HG02623 (cell line): ENCODE results near the gene SLC22A8.
"Not testable (repeated sequence)": the region's sequence is repeated elsewhere in the genome, so short reads cannot be mapped to it uniquely, and the experiment has no call there.

Experiments used
- ATAC-seq: cut with Tn5 transposase; IDR thresholded peaks from one replicate; pipeline ENCODE4 v1.9.1; 2021; ENCODE audit warnings: moderate library complexity; ENCODE audit not compliant: unreplicated experiment

The SLC22A8 gene

DNA sequence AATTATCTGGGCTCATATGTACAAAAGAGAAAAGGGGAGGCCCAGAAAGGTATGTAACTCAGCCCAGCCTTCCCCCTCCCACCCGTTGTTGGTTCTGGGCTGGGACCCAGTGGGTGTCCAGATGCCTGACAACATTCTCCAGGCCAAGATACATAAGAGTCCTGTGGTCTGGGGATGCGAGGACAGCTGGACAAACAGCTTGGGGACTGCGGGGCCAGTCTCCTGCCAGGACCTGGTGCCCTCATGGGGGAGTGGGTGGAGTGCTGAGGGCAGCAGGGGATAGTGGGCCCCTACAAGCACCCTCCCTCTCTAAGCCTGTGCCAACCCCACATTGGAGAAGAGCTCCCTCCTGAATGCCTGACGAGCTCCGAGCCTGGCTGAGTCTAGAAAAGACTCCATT is 27.4 kb downstream of the SLC22A8 start:
- ATAC-seq = no peak

DNA sequence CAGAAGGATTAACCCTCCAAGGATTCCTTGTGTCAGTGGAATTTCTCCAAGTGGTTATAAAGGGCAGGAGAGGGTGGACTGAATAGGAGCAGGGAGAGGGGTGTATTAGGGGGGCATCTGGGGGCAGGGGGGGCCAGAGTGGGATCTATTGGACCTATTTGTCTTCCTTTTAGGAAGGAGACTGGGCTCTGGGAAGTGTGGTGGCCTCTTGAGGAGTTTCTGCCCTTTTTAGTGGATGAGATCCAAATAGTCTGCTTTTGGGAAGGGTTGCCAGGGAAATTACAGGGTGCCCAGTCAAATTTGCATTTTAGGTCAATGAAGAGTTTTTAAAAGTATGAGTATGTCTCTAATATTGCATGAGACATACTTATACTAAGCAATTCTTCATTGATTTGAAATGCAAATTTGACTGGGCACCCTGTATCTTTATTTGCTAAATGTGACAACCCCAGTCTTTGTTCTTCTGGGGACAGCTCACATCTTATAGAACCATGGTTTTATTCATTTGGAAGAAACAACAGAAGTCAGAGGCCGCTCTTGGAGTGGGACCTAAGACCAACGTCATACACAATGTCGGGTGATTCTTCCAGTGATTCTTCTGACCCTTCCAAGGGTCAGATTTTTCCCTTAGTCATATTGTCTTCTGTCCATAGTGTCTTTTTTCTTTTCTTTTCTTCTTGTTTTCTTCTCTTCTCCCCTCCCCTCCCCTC is 30.4 kb downstream of the SLC22A8 start:
- ATAC-seq = no peak

DNA sequence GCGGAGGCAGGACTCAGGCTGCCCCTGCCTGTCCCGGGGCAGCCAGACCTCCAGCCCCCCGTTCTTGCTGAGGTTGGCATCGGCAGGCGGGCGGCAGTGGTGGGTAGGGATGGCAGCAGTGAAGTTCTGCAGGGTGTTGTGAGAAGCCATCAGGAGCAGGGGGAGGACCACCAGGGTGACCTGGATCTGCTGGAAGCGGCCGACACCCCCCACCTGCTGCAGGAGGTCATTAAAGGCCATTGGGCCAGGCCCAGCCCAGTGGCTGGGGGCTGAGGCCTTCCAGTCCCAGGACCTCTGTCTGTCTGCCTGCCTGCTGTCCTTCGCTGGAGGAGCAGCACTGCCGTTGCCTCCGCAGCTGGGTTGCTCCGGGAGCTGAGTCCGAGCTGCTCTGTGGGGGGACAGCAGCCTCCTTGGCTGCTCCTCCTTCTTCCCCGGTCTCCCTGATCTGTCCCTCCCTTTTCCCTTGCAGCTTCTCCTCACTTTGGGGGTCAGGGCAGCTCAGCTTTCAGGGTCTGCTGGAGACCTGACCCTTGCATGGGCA is 31.1 kb downstream of the SLC22A8 start, which contains the start of gene SLC22A6:
Gene SLC22A6 (minus strand): TSS at position 517 of the 541 bp plus-strand sequence. CDS start 277 bp downstream, at position 240.
- no peak for ATAC-seq

DNA sequence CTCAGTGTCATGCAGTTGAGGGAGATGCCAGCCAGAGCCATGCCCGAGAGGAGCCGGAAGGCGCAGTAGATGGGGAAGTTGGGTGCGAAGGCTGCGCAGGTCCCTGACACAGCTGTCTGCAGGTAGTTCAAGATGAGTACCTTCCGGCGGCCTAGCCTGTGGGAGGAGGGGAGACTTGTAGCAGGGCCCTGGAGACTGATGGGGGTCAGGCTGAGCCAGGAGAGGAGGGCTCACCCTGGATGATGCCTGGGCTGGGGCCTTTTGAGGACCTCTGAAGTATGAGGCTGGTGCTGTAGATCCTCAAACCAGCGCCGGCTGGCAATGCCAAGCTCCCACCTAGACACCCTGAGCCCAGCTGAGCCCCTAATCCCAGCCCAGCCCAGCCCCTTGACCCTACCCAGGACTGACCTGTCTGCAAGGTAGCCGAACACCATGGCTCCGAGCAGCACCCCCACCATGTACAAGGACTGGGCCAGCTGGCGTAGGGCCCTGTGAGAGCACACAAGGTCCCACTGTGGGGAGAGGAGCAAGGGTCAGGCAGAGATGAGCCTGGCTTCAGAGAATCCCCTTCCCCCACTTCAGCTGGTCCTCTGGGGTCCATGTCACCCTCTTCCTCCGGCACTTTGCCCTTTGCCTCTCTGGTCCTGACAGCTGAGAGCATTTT is 32.0 kb downstream of the SLC22A8 start:
- ATAC-seq = no peak

DNA sequence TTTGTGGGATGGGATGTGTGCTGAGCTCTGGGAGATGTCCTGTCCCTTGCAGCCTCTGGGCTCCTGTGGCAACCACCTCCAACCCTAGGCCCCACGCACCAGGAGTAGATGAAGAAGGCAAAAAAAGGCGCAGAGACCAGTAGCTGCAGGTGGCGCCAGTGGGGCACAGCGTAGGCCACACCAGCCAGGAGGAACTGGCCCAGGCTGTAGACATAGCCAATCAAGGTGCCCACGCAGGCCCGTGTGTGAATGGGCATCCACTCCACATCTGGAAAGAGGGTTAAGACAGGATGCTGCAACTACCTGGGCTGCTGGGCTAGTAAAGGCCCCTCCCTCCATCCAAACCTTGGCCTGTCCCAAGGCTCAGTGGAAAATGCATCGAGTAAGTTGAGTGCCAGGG is 33.9 kb downstream of the SLC22A8 start:
- no peak for ATAC-seq

DNA sequence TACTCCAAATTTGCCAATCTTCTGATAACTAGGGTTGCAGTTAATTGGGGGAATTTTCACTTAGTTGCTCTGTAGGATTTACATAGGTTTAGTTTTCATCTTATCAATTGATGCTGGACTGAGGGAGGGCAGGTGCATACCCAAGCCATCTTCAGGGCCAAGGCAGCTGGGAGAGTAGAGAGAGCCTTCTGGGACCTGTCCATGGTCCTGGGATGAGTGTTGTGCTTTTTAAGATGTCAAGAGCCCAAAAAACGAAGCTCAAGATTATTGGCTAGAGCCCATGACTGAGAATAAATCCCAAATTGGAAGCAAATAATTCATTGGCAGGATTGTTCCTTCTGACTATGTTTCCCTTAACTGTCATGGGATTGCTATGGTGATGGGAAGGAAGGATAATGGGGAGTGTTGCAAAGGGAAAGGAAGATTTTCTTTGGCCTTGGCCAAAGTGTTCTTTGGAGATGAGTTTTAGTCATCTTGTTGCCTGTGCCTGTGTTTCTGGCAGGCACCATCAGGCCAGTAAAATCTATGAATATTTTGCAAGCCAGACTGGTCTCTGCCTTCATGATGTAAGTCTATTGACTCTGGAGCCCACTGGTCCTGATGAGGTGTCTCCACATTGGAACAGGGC is 35.4 kb downstream of the SLC22A8 start:
- ATAC-seq = no peak

DNA sequence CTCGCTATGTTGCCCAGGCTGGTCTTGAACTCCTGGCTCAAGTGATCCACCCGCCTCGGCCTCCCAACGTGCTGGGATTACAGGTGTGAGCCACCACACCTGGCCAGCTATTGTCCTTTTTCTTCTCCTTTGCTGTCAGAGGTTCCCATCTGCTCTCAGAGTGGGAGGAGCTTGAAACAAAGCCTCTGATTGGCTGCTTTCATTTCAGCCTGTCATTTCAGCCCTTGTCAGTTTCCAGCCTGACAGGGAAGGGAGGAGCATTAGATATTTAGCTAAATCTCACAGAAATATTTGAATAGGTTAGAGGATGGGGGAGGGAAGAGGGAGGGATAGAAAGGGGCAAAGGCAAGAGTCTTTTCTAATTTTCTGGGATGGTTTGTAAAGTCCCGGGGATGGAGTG is 39.5 kb downstream of the SLC22A8 start:
- no peak for ATAC-seq

DNA sequence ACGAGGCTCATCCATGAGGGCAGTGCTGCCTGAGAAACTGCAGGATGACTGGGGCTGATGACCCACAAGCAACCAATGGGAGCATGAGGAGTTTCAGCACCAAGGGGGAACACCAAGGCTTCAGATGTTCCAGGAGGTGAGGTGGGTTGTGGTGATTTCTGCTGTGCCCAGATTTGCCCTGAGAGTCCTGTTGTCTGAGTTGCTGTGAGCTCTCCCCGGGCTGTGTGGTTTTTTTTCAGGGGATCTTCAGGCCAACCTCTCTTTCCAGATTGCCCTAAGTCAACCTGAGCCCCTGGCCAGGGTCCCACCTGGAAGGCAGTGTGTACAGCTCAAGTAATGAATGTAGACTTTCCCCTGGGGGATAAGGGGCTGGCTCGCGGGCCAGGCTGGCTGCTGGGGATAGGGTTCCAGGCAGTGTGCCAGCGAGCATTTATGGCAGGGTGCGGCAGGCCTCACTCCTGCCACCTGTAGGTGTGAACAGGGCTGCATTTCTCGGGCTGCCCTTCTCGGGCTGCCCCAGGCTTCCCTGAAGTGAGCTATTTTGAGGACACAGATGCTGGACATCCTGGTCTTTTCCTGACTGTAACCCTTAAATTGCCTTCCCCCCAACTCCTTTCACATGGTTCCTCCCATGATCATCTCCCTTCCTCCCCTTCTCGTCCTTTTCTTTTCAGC is 40.7 kb downstream of the SLC22A8 start:
- no peak for ATAC-seq

DNA sequence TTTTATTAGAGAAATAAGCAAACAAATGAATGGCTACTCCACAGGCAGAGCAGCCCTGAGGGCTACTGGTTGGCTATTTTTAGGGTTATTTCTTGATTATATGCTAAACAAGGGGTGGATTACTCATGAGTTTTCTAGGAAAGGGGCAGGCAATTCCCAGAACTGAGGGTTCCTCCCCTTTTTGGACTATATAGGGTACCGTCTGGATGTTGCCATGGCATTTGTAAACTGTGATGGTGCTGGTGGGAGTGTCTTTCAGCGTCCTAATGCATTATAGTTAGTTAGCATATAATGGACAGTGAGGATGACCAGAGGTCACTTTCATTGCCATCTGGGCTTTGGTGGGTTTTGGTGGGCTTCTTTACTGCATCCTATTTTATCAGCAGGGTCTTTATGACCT is 50.1 kb downstream of the SLC22A8 start:
- ATAC-seq = no peak

DNA sequence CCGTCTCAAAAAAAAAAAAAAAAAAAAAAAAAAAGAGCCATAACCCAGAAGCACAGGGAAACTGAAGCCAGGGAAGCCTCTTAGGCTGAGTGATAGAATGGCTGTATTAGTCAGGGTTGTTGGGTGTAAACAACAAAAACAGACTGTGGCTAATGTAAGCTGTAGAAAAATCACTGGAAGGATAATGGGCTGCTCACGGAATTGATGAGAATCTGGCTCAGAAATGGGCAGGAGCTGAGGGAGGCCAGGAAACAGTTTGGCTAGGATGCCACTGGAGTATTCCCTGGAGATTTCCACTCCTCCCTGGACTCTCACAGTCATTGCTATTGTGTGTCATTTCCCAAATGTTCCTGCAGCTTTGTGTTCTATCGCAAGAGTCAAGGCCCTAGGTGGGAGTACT is 53.2 kb downstream of the SLC22A8 start:
- ATAC-seq = no peak

DNA sequence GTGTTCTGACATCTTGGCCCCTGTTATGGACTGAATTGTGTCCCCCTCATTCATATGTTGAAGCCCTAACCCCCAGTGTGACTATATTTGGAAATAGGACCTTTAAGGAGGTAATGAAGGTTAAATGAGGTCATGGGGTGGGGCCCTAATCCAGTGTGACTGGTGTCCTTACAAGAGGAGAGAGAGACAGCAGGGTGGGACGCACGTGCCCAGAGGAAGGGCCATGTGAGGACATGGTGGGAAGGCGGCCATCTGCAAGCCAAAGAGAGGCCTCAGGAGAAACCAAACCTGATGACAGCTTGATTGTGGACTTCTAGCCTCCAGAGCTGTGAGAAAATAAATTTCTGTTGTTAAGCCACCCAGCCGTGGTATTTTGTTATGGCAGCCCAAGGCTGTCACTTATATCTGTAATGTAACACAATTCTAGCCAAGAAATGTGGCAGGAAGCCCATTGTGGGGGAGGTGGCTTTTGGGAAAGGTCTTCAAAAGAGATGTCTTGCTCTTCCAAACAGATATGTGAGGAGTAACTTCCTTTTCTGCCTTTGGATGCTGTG is 54.5 kb downstream of the SLC22A8 start:
- no peak for ATAC-seq

DNA sequence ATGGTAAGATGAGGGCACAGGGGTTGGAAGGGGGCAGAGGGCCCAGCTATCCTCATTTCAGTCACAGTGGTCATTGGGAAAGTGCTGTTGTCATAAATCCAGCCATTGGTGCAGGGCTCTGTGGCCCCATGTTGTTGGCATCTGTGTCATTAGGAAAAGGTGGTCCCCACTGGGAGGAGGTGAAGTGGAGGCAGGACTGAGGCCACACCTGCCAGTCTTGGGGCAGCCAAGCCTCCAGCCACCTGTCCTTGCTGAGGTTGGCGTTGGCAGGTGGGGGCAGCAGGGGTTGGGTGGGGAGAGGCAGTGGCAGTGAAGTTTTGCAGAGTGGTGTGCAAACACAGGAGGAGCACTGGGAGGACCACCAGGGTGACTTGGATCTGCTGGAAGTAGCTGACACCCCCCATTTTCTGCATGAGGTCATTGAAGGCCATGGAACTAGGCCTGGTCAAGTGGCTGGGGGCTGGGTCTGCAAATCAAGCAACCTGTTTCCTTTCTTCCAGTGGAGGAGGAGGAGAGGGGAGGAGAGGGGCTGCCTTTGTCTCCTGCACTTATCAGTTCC is 56.1 kb downstream of the SLC22A8 start:
- no peak for ATAC-seq

DNA sequence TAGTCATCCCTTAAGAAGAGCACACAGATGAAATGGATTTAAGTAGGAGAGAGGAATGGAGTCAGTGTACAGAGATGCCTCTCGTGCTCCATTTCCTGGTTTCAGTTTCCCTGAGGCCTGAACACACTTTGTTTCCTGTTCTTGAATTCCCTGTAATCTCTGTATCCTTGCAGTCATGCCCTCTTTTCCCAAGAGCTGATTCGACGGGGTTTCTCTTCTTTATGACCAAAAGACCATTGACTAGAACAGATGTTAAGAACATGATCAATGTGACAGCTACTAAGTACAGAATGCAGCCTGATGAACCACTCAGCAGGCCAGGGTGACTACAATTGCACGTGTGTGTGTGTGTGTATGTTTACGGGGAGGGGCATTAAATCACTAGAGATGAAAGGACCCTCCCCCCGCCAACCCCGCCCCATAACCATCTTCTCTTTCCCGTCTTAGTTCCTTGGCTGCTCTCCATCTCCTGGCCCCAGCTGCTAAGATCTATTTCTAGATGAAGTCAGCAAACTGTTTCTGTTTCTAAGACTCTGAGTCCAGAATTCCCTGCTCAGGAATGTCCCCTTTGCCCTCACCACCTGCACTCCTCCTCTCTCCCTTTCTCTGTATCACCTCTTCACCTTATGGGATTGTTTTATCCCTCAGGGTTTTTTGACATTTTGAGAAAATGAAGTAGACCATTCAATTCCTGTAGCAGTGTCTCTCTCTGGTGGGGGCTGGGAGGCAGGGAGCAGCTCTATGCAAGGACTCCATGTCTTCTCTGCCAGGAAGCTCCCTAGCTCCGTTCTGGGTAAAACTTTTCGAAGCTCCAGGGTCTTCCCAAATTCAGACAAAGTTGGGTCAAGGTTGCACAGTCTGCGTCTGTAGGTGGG is 56.9 kb downstream of the SLC22A8 start:
- no peak for ATAC-seq

DNA sequence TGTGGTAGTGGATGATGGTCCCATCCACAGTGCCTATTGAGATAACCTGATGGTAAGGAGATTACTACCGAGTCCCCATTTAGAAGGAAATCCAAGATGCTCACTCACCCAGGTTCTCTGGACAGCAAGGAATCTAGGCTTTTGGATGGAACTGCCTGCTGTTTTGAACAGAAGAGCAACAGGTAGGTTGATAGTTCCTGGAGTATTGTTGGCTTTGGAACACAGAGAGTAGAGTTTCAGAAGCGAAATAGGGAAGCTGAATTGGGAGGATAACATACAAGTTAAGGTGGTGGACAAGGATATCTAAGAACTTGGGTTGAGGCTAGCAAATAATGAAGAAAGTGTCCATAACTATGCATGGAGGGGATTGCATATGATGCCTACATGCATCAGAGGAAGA is 58.5 kb downstream of the SLC22A8 start:
- ATAC-seq = no peak

DNA sequence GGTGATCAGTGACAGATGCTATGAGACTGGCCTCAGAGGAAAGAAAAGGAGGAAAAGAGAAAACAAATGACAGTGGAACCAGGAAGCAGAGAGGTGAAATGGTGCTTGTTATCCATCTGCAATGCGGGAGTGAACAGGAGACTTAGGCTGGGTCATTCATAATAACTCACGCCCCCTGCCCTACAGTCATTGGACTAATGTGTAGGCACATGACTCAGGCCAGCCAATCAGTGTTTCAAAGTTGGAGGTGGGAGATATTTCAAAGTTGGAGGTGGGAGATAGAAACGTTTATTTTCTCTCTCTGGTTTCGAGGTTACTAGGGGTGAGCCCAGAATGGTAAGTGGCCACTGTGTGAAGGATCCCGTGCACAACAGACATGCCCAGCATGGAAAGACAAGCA is 61.2 kb downstream of the SLC22A8 start:
- no peak for ATAC-seq

DNA sequence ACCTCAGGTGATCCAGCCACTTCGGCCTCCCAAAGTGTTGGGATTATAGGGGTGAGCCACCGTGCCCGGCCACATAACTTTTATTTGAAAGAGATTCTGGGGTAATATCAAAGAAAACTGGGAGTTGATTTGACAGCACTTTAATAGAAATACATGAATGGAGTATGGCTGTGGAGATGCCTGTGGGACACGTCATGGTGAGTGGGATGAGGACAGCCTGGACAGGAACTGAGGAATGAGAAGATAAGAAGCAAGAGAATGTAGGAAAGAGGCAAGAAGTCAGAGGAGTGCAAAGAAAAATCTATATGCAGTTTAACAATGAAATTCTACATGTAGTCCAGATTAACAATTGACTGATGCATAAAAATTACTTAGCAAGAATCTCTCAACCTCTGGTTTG is 61.8 kb downstream of the SLC22A8 start:
- no peak for ATAC-seq

DNA sequence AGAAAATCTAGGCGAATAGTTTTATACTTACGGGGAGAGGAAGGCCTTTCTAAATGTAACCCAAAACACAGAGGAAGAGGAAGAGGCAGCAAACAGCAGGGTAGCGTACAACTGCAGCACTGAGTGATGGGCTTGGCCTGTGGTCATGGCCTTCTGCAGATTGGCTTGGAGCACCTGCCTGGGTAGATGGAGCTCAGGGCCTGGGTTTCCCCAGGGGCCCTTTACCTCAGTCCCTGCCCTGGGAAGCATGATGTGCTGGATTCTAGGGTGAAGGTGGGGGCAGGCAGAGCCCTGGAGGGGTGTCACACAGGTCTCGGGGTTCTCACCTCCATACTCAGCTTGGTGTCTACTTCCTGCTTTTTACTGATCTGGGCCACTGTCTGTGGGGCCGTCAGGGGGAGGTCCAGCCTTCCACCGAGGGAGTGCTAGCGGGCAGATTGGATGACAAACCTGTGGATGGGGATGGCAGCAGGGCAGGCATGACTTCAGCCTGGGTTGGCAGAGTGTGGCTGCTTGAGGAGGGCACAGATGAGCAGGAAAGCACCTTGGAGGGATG is 66.8 kb downstream of the SLC22A8 start:
- ATAC-seq = no peak

DNA sequence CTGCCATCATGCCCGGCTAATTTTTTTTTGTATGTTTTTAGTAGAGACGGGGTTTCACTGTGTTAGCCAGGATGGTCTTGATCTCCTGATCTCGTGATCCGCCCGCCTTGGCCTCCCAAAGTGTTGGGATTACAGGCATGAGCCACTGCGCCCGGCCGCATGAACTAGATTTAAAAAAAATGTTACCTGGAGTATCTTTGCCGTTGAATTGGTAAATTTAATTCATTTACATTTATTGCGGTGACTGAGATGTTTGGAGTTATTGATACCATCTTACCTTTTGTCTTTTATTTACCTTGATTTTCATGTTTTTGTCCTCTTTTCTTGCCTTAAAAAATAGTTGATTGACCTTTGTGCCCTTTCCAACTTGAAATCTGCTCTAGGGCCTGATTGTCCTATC is 70.1 kb downstream of the SLC22A8 start:
- ATAC-seq = not testable (repeated sequence)
